Activated T-cell treated with anti-CD3 and anti-CD28 coated beads for 4 hours (primary cell): ENCODE results near the gene TMEM86B.

Experiments
- DNase-seq: peaks from one replicate; pipeline ENCODE4 v3.0.0-alpha.2; 2020

Gene TMEM86B

DNA sequence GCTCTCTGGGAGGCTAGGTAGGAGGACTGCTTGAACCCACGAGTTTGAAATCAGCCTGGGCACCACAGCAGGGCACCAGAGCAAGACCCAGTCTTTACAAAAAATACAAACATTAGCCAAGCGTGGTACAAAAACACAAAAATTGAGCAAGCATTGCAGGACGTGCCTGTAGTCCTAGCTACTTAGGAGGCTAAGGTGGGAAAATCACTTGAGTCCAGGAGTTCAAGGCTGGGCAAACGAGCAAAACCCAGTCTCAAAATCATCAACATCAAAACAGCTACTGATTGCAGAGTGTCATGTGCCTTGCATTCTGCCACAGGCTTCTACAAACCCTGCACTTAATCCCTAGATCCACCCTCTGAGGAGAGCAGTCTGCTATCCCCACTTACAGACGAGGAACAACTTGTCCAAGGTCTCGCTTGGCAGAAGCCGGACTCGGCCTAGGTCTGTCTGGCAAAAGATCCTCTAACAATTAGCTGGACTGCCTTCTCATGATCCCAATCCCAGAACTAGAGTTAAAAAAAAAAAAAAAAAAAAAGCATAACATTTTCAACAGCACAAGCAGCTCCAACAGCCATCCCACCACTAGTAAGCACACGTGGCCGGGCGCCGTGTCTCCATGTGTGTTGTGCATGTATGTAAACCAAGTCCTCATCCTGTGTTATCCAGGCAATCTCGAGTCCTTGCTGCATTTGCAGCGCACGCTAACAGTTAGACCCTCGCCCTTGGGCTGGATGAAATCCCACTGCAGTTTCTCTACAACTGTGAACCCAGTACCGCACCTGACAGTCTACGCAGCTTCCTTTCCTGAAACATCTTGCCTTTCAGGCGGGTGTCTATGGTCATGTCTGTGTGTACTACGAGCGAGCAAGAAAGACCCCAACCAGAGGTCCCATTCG, 28.2 kb upstream of the TMEM86B start:
- DNase-seq, result no peak

GRCh38 chr19:55255618-55256423, 27.3 kb upstream of the TMEM86B start:
- DNase-seq, result peak; percentile 31

DNA sequence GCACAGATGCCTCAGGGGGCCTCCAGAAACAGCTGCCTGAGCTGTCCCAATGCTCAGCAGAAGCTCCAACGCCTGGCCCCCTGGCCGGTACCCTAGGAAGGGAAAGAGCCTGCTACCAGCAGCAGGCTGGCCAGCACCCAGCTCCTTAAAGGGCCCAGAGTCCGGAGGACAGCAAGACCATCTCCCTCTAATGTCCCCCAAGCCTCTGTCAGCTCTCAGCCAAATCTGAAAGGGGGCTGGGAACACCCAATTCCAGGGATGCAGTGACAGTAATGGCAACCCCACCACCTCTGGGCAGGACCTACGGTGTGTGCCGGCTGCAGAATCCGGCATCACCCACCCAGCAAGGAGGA, 26.0 kb upstream of the TMEM86B start:
- DNase-seq, result no peak

- peak; percentile 43 for DNase-seq
Observed at GRCh38 chr19:55253842-55254624, 25.5 kb upstream of the TMEM86B start.

GRCh38 chr19:55252760-55253663, 24.4 kb upstream of the TMEM86B start:
- DNase-seq, result no peak

DNA sequence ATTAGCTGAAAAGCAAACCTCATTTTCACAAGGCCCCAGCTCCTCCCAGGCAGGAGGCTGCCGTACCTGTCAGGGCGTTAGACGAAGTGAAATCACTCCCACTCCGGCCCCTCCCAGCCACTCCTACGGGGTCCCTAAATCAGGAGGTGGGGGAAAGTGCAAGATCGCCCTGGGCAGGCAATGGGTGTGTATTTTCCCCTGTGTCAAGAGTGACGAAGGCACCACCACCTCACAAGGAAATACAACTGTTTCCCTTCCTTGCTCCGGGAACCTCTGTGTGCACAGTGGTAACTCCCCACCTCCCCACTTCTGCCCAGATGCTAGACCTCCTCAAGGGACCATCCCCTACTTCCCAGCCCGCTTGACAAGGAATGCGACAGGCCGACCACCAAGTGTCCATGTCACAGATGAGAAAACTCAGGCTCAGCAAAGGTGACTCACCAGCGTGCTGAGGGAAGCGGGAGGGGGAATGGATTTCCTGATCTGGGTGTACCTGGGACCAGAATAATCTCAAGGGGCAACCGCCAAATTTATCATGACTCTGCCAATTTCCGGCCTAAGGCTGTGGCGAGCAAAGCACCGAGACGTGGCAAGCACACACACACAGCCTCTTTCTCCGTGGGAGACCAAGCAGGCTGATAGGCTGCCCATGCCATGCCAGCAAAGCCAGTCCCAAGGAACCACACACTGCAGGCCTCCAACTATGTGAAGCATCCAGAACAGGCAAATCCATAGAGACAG, 22.9 kb upstream of the TMEM86B start:
- peak; percentile 21 for DNase-seq

- DNase-seq, result no peak
Observed at GRCh38 chr19:55250262-55251036, 21.9 kb upstream of the TMEM86B start.

- no peak for DNase-seq
Observed at GRCh38 chr19:55249841-55250240, 21.3 kb upstream of the TMEM86B start.

GRCh38 chr19:55248704-55249103, 20.1 kb upstream of the TMEM86B start:
- no peak for DNase-seq

GRCh38 chr19:55248166-55248675, 19.7 kb upstream of the TMEM86B start:
- DNase-seq, result no peak

DNA sequence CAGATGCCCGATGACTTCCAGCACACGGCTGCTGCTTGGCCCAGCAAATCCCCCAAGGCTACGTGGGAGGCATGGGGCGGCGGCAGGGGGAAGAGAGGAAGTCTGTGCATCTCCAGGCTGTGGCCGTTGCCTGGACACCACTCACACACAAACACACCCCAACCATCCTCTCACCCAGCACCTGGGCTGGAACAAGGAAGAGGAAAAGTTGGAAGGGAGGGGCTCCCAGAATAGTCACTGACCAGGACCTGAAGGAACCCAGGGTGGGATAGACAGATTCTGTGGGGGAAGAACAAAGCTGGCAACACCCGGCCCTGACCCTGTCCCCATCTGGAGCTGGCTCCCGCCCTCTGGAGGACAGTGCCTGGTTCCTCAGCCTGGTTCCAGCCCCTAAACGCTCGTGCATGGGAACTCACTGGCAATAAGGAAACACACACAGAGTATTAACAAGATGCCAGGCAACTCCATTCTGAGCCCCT, 19.1 kb upstream of the TMEM86B start:
- no peak for DNase-seq

DNA sequence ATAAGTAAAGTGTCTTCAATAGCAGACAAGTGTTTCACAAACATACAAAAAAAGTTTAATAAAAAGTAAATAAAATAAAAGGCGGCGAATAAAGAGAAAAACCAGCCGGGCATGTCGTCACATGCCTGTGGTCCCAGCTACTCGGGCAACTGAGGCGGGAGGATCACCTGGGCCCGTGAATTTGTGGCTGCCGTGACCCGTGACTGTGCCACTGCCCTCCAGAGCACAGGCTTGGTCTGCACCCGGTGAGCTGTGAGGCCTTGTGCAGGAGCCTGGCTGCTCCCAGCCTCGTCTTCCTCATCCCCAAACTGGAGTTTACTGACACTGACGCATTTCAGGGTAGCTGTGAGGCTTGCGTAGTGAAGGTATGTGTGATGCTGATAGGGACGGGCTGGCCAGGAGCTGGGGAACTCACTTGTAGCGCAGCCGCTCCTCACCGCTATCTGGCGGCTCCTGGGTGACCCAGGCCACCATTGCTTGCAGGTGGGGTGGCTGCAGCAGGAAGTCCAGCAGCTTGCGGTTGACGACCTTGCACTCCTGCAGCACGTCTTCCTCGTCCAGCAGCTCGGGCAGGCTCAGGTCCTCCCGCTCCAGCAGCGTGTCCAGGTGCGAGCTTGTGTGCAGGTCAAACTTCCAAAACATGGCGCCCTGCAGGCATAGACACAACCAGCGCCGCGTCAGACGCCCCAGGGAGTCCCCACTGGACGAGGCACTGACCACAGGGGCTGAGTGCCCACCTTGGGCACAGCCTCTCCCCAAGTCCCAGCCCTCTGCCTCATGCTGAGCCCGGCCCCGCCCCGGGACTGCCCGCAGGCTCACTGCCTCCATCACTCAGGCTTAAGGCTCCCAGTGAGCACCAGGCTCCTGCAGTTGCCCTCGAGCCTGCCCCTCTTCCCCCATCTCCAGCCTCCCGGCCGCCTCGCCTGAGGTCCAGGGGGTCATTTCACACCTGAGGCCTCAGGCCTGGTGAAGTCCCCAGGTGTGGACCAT, 18.2 kb upstream of the TMEM86B start:
- DNase-seq, result no peak

DNA sequence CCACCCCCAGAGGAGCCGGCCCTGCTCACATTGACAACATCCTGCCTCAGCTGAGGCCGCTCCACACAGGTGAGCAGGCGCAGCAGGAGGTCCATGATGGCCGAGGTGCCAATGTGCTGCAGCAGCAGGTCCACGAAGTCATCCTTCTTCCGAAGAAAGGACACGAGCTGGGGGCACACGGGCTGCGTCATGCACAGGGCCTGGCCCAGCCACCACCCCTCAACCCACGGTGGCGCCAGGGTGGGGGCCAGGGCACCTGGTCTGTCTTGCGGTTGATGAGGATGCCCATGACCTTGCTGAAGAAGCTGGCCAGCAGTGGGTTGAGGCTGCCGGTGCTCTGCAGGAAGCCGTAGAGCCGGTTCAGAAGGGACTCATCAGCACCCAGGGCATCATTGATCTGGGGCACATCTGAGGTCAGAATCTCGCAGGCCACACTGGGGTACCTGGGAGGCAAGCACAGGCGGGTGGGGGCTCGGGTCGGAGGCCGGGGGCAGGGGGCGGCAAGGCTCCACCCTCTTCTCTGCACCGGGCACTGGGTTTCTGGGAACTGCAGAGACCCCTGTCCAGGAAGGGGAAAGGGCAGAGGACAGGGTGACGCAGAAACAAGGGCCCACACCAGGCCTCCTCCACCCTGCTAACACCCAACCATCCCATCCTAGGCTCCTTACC, 16.8 kb upstream of the TMEM86B start:
- no peak for DNase-seq

- DNase-seq, result no peak
Observed at GRCh38 chr19:55244004-55244680, 15.6 kb upstream of the TMEM86B start.

GRCh38 chr19:55242517-55242916, 14.0 kb upstream of the TMEM86B start:
- no peak for DNase-seq

DNA sequence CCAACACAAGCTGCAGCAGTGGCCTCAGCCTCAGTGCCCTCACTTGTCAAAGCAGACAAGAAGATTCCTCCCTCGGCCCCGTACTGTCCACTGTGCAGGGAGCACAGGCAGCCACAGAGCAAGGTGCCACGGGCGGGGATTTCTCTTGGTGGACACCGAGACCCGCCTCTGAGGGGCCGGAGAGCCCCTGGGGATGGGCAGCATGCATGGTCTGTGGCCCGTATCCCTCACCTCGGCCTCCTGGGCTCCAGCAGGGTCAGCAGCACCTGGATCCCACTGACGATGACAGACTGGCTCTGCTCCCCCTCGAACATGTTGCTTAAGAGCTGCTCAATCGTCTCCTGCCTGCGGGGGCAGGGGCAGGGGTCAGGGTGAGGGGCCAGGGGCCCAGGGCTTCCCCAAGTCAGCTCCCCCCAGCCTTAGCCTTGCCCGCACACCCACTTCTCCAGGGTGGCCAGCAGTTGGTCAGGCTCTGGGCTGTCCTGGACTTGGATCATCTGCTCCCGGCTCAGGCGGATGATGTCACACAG, 13.4 kb upstream of the TMEM86B start:
- DNase-seq, result no peak

GRCh38 chr19:55241143-55241934, 12.8 kb upstream of the TMEM86B start:
- DNase-seq, result no peak
